ENCODE measurements around the gene DLGAP1.

Gene DLGAP1

DNA sequence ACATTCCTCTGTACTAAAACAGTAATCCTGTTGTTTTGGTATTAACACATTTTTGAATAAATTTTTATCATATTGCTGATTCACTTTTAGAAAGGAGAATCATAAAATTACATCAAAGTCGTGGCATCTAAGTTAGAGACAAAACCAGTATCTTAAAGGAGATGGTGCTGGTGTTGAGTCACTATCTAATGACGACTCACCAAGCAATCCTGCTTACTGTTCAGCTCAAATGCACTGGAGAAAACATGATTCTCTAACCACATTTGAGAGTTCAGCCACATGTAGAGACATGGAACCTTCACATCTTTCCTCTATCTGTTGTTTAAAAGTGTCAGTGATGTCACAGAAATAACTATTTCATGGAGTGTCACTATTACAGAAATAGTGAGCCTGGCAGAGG is 531.4 kb downstream of the DLGAP1 start:
- Histone ChIP-seq H3K27me3 (ENCODE audit: control insufficient read depth in 3 of 3, insufficient read depth in 3 of 3, low read depth in 1 of 3, low read length in 3 of 3) (no peaks in the 10 kb centered on the region), H3K4ac (ENCODE audit: low read length) (no peak overlapping the region), H2BK5ac (ENCODE audit: low read length) (no peak overlapping the region), H2BK15ac (ENCODE audit: low read length) (no peak overlapping the region), H3K9me3 (replicated peaks in 1 of 2; ENCODE audit: control insufficient read depth in 2 of 2, insufficient read depth in 1 of 2, low read depth in 1 of 2, low read length in 2 of 2) (no peaks in the 10 kb centered on the region), H4K8ac (ENCODE audit: low read depth, low read length) (no peak overlapping the region), H2BK120ac (ENCODE audit: low read depth, low read length) (no peak overlapping the region), H3K4me2 (ENCODE audit: insufficient read depth, low read length, poor library complexity, severe bottlenecking) (no peak overlapping the region), H4K91ac (ENCODE audit: low read depth, low read length, poor library complexity) (no peak overlapping the region), H3K23ac (ENCODE audit: low read depth, low read length, poor library complexity) (no peak overlapping the region), H3K18ac (ENCODE audit: low read length) (no peak overlapping the region), H2AFZ (ENCODE audit: low read length) (no peak overlapping the region), H3K14ac (ENCODE audit: low read length) (no peak overlapping the region), H3K79me1 (ENCODE audit: low read depth, low read length) (no peaks in the 10 kb centered on the region), H3K36me3 (replicated peaks in 1 of 2; ENCODE audit: control insufficient read depth in 2 of 2, insufficient read depth in 2 of 2, low read length in 2 of 2) (no peaks in the 10 kb centered on the region), H3K9ac (ENCODE audit: low read depth, low read length, poor library complexity) (no peak overlapping the region), H3K4me3 (ENCODE audit: low read length in 2 of 2) (no peak overlapping the region), H3K4me1 (ENCODE audit: control insufficient read depth in 2 of 2, insufficient read depth in 1 of 2, low read depth in 1 of 2, low read length in 2 of 2) (peaks cover 0 to 1% of the 10 kb centered on the region in 2 donors), H2BK12ac (ENCODE audit: low read length) (no peak overlapping the region), H2AK5ac (ENCODE audit: low read depth, low read length) (no peak overlapping the region), H3K27ac (replicated peaks; ENCODE audit: low read length) (no peak overlapping the region)
- no CpG with 5 or more reads among the region's 2 CpGs for WGBS, 2 donors (ENCODE audit: extremely low coverage in 2 of 2, insufficient read length in 2 of 2, insufficient replicate concordance in 1 of 2)
- DNase-seq (ENCODE audit: low spot score): no peak

GRCh38 chr18:3921826-3922225 is 533.3 kb downstream of the DLGAP1 start:
- no peak overlapping the region for H3K4me2 ChIP-seq (ENCODE audit: insufficient read depth, low read length, poor library complexity, severe bottlenecking)
- no peak overlapping the region for H3K14ac ChIP-seq (ENCODE audit: low read length)
- no peak overlapping the region for H2AFZ ChIP-seq (ENCODE audit: low read length)
- H3K4me1 ChIP-seq (ENCODE audit: control insufficient read depth in 2 of 2, insufficient read depth in 1 of 2, low read depth in 1 of 2, low read length in 2 of 2): peaks cover 0 to 1% of the 10 kb centered on the region in 2 donors
- no peak overlapping the region for H2BK12ac ChIP-seq (ENCODE audit: low read length)
- no peaks in the 10 kb centered on the region for H3K27me3 ChIP-seq (ENCODE audit: control insufficient read depth in 3 of 3, insufficient read depth in 3 of 3, low read depth in 1 of 3, low read length in 3 of 3)
- no peak overlapping the region for H3K9ac ChIP-seq (ENCODE audit: low read depth, low read length, poor library complexity)
- no peak overlapping the region for H2BK15ac ChIP-seq (ENCODE audit: low read length)
- no peak overlapping the region for H3K4me3 ChIP-seq (ENCODE audit: low read length in 2 of 2)
- H4K91ac ChIP-seq (ENCODE audit: low read depth, low read length, poor library complexity): no peak overlapping the region
- no peak overlapping the region for H4K8ac ChIP-seq (ENCODE audit: low read depth, low read length)
- H2BK120ac ChIP-seq (ENCODE audit: low read depth, low read length): no peak overlapping the region
- H3K36me3 ChIP-seq (replicated peaks in 1 of 2; ENCODE audit: control insufficient read depth in 2 of 2, insufficient read depth in 2 of 2, low read length in 2 of 2): no peaks in the 10 kb centered on the region
- no peak overlapping the region for H3K18ac ChIP-seq (ENCODE audit: low read length)
- no peak overlapping the region for H3K4ac ChIP-seq (ENCODE audit: low read length)
- WGBS, 2 donors (ENCODE audit: extremely low coverage in 2 of 2, insufficient read length in 2 of 2, insufficient replicate concordance in 1 of 2): no CpG with 5 or more reads among the region's 3 CpGs
- no peaks in the 10 kb centered on the region for H3K9me3 ChIP-seq (replicated peaks in 1 of 2; ENCODE audit: control insufficient read depth in 2 of 2, insufficient read depth in 1 of 2, low read depth in 1 of 2, low read length in 2 of 2)
- no peak overlapping the region for H3K23ac ChIP-seq (ENCODE audit: low read depth, low read length, poor library complexity)
- H3K79me1 ChIP-seq (ENCODE audit: low read depth, low read length): no peaks in the 10 kb centered on the region
- H3K27ac ChIP-seq (replicated peaks; ENCODE audit: low read length): no peak overlapping the region
- no peak overlapping the region for H2AK5ac ChIP-seq (ENCODE audit: low read depth, low read length)
- H2BK5ac ChIP-seq (ENCODE audit: low read length): no peak overlapping the region
- no peak for DNase-seq (ENCODE audit: low spot score)

DNA sequence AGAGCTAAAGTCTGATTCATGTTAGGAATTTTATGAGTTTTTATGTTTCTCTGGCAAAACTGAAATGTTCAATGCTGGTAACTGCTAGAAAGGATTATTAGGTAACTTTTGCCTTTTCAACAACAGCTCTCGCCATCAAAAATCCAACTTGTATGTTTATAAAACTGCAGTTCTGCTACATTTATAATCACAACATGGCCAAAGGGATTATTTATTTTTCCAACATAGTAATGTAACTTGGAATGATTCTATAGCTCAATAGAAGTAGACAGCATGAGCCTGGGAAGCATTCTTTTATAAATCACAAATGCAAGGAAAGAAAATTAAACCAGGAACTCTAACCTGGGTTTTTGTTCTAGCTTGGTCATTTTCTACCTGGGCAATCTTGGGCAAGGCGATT is 534.3 kb downstream of the DLGAP1 start:
- Histone ChIP-seq H4K91ac (ENCODE audit: low read depth, low read length, poor library complexity) (no peak overlapping the region), H3K23ac (ENCODE audit: low read depth, low read length, poor library complexity) (no peak overlapping the region), H3K4ac (ENCODE audit: low read length) (no peak overlapping the region), H2BK5ac (ENCODE audit: low read length) (no peak overlapping the region), H2BK120ac (ENCODE audit: low read depth, low read length) (no peak overlapping the region), H4K8ac (ENCODE audit: low read depth, low read length) (no peak overlapping the region), H2AFZ (ENCODE audit: low read length) (no peak overlapping the region), H3K9me3 (replicated peaks in 1 of 2; ENCODE audit: control insufficient read depth in 2 of 2, insufficient read depth in 1 of 2, low read depth in 1 of 2, low read length in 2 of 2) (no peaks in the 10 kb centered on the region), H3K4me2 (ENCODE audit: insufficient read depth, low read length, poor library complexity, severe bottlenecking) (no peak overlapping the region), H3K9ac (ENCODE audit: low read depth, low read length, poor library complexity) (no peak overlapping the region), H2AK5ac (ENCODE audit: low read depth, low read length) (no peak overlapping the region), H3K27me3 (ENCODE audit: control insufficient read depth in 3 of 3, insufficient read depth in 3 of 3, low read depth in 1 of 3, low read length in 3 of 3) (no peaks in the 10 kb centered on the region), H3K18ac (ENCODE audit: low read length) (no peak overlapping the region), H2BK12ac (ENCODE audit: low read length) (no peak overlapping the region), H3K79me1 (ENCODE audit: low read depth, low read length) (no peaks in the 10 kb centered on the region), H3K4me3 (ENCODE audit: low read length in 2 of 2) (no peak overlapping the region), H2BK15ac (ENCODE audit: low read length) (no peak overlapping the region), H3K14ac (ENCODE audit: low read length) (no peak overlapping the region), H3K36me3 (replicated peaks in 1 of 2; ENCODE audit: control insufficient read depth in 2 of 2, insufficient read depth in 2 of 2, low read length in 2 of 2) (no peaks in the 10 kb centered on the region), H3K27ac (replicated peaks; ENCODE audit: low read length) (no peak overlapping the region), H3K4me1 (ENCODE audit: control insufficient read depth in 2 of 2, insufficient read depth in 1 of 2, low read depth in 1 of 2, low read length in 2 of 2) (peaks cover 0 to 1% of the 10 kb centered on the region in 2 donors)
- no CpG with 5 or more reads among the region's 2 CpGs for WGBS, 2 donors (ENCODE audit: extremely low coverage in 2 of 2, insufficient read length in 2 of 2, insufficient replicate concordance in 1 of 2)
- DNase-seq (ENCODE audit: low spot score): no peak

DNA sequence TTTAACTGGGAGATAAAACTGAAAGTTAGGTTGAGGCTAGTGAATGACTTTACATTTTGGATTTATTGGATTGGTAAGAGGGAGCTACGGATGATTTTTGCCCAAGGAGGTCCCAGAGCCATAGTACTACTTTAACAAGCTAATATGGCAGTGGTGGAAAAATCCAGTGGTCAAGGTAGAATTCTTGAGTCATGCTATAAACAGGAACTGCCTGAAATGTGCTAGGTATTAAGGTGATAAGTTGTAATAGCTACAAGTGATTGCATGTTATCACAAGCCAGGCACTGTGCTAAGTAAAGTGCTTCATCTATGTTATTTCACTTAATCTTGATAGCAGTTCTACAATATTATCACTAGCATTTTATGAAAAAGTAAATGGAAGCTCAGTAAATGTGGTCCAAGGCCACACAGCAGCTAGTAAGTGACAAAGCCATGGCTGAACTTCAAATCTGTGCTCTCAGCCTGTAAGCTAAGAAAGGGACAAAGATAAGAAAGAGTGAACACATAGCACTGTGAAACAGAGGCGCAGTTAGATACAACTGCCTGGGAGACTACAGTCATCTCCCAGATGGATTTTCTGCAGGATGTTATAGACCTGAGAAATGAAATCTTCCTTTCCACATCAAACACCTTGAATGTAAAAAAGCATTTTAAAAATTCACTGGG is 535.6 kb downstream of the DLGAP1 start:
- H2AK5ac ChIP-seq (ENCODE audit: low read depth, low read length): no peak overlapping the region
- H3K4ac ChIP-seq (ENCODE audit: low read length): no peak overlapping the region
- H3K18ac ChIP-seq (ENCODE audit: low read length): no peak overlapping the region
- H3K4me2 ChIP-seq (ENCODE audit: insufficient read depth, low read length, poor library complexity, severe bottlenecking): no peak overlapping the region
- H3K27ac ChIP-seq (replicated peaks; ENCODE audit: low read length): no peak overlapping the region
- no CpG with 5 or more reads among the region's 2 CpGs for WGBS, 2 donors (ENCODE audit: extremely low coverage in 2 of 2, insufficient read length in 2 of 2, insufficient replicate concordance in 1 of 2)
- no peak overlapping the region for H2AFZ ChIP-seq (ENCODE audit: low read length)
- H4K8ac ChIP-seq (ENCODE audit: low read depth, low read length): no peak overlapping the region
- no peak overlapping the region for H3K14ac ChIP-seq (ENCODE audit: low read length)
- H2BK5ac ChIP-seq (ENCODE audit: low read length): no peak overlapping the region
- DNase-seq (ENCODE audit: low spot score): no peak
- H2BK12ac ChIP-seq (ENCODE audit: low read length): no peak overlapping the region
- H2BK120ac ChIP-seq (ENCODE audit: low read depth, low read length): no peak overlapping the region
- no peaks in the 10 kb centered on the region for H3K27me3 ChIP-seq (ENCODE audit: control insufficient read depth in 3 of 3, insufficient read depth in 3 of 3, low read depth in 1 of 3, low read length in 3 of 3)
- H3K9me3 ChIP-seq (replicated peaks in 1 of 2; ENCODE audit: control insufficient read depth in 2 of 2, insufficient read depth in 1 of 2, low read depth in 1 of 2, low read length in 2 of 2): no peaks in the 10 kb centered on the region
- H3K79me1 ChIP-seq (ENCODE audit: low read depth, low read length): no peaks in the 10 kb centered on the region
- H3K23ac ChIP-seq (ENCODE audit: low read depth, low read length, poor library complexity): no peak overlapping the region
- no peak overlapping the region for H2BK15ac ChIP-seq (ENCODE audit: low read length)
- H3K9ac ChIP-seq (ENCODE audit: low read depth, low read length, poor library complexity): no peak overlapping the region
- H3K4me1 ChIP-seq (ENCODE audit: control insufficient read depth in 2 of 2, insufficient read depth in 1 of 2, low read depth in 1 of 2, low read length in 2 of 2): peaks cover 0 to 1% of the 10 kb centered on the region in 2 donors
- no peak overlapping the region for H3K4me3 ChIP-seq (ENCODE audit: low read length in 2 of 2)
- H3K36me3 ChIP-seq (replicated peaks in 1 of 2; ENCODE audit: control insufficient read depth in 2 of 2, insufficient read depth in 2 of 2, low read length in 2 of 2): no peaks in the 10 kb centered on the region
- no peak overlapping the region for H4K91ac ChIP-seq (ENCODE audit: low read depth, low read length, poor library complexity)

All from neuronal stem cell (in vitro differentiated cells).